GM23338 (cell line): ENCODE data around the gene FCN1.

Experiments
- CREB1 ChIP-seq: fragments of 250-450 bp; sonication (Bioruptor Pico); IDR thresholded peaks from 2 replicates; pipeline ENCODE4 v1.5.0; 2020; ENCODE audit warnings: low read depth, mild to moderate bottlenecking, moderate library complexity
- EZH2 ChIP-seq: fragments of 200-600 bp; sonication (generic); IDR thresholded peaks from one replicate; pipeline ENCODE4 v1.8.0; 2017; ENCODE audit warnings: antibody characterized with exemption, mild to moderate bottlenecking, low read depth; ENCODE audit not compliant: unreplicated experiment
- EZH2phosphoT487 ChIP-seq: fragments of 200-600 bp; sonication (generic); IDR thresholded peaks from one replicate; pipeline ENCODE4 v1.8.1; 2018; ENCODE audit warnings: antibody characterized with exemption; ENCODE audit not compliant: unreplicated experiment
- JUNB ChIP-seq: IDR thresholded peaks from one replicate; pipeline ENCODE4 v1.6.1; 2016; ENCODE audit warnings: antibody characterized with exemption; ENCODE audit not compliant: unreplicated experiment
- NANOG ChIP-seq: IDR thresholded peaks from 2 replicates; pipeline ENCODE4 v1.6.1; 2016; ENCODE audit warnings: antibody characterized with exemption, borderline replicate concordance
- POLR2AphosphoS5 ChIP-seq: IDR thresholded peaks from 2 replicates; pipeline ENCODE4 v1.6.1; 2016; ENCODE audit warnings: antibody characterized with exemption, low read depth
- STAT1 ChIP-seq: IDR thresholded peaks from one replicate; pipeline ENCODE4 v1.6.1; 2016; ENCODE audit warnings: antibody characterized with exemption; ENCODE audit not compliant: unreplicated experiment
- ZNF114 ChIP-seq: fragments of 250-450 bp; sonication (Bioruptor Pico); IDR thresholded peaks from 2 replicates; pipeline ENCODE4 v1.5.0; 2020; ENCODE audit warnings: mild to moderate bottlenecking, moderate library complexity
- ZNF331 ChIP-seq: fragments of 250-450 bp; sonication (Bioruptor Pico); IDR thresholded peaks from 2 replicates; pipeline ENCODE4 v1.5.0; 2020; ENCODE audit warnings: low read depth, mild to moderate bottlenecking, moderate library complexity
- TF ChIP-seq, protein P1 (sequence below), 2 experiments: fragments of 200-600 bp in 1 of 2; sonication (generic) in 1 of 2; conservative IDR thresholded peaks; 2 replicates each; pipeline versions ENCODE4 v1.5.1 to v1.6.1; 2016 to 2017; ENCODE audit warnings: antibody characterized with exemption in 2 of 2, low read depth in 2 of 2, mild to moderate bottlenecking in 2 of 2, moderate library complexity in 1 of 2
- TF ChIP-seq, protein P2 (sequence below): IDR thresholded peaks from 2 replicates; pipeline ENCODE4 v1.6.1; 2016; ENCODE audit warnings: antibody characterized with exemption
- TF ChIP-seq, protein P3 (sequence below): IDR thresholded peaks from one replicate; pipeline ENCODE4 v1.6.1; 2018; ENCODE audit warnings: antibody characterized with exemption; ENCODE audit not compliant: unreplicated experiment
- TF ChIP-seq, protein P4 (sequence below): fragments of 250-450 bp; sonication (Bioruptor Pico); IDR thresholded peaks from 2 replicates; pipeline ENCODE4 v1.5.0; 2020; ENCODE audit warnings: mild to moderate bottlenecking, moderate library complexity

DNA sequence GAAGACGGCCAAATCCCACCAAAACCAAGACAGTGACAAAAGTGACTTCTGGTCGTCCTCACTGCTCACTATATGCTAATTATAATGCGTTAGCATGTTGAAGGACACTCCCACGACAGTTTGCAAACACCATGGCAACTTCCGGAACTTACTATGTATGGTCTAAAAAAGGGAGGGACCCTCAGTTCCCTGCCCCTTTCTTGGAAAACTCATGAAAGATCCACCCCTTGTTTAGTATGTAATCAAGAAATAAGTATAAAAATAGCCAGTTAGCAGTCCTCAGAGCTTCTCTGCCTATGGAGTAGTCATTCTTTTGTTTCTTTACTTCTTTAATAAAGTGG, 27.6 kb downstream of the FCN1 start:
- TF ChIP-seq EZH2 (no peak), POLR2AphosphoS5 (no peak), JUNB (no peak), STAT1 (no peak), EZH2phosphoT487 (no peak), ZNF114 (CRISPR knock-in tag) (no peak), CREB1 (CRISPR knock-in tag) (no peak), NANOG (no peak), ZNF331 (CRISPR knock-in tag) (no peak)
- TF ChIP-seq, protein P1, sequence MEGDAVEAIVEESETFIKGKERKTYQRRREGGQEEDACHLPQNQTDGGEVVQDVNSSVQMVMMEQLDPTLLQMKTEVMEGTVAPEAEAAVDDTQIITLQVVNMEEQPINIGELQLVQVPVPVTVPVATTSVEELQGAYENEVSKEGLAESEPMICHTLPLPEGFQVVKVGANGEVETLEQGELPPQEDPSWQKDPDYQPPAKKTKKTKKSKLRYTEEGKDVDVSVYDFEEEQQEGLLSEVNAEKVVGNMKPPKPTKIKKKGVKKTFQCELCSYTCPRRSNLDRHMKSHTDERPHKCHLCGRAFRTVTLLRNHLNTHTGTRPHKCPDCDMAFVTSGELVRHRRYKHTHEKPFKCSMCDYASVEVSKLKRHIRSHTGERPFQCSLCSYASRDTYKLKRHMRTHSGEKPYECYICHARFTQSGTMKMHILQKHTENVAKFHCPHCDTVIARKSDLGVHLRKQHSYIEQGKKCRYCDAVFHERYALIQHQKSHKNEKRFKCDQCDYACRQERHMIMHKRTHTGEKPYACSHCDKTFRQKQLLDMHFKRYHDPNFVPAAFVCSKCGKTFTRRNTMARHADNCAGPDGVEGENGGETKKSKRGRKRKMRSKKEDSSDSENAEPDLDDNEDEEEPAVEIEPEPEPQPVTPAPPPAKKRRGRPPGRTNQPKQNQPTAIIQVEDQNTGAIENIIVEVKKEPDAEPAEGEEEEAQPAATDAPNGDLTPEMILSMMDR (conservative IDR thresholded peaks at IDR 0.05; ENCODE audit: low read depth in 2 of 2), result no peak
- TF ChIP-seq, protein P2, sequence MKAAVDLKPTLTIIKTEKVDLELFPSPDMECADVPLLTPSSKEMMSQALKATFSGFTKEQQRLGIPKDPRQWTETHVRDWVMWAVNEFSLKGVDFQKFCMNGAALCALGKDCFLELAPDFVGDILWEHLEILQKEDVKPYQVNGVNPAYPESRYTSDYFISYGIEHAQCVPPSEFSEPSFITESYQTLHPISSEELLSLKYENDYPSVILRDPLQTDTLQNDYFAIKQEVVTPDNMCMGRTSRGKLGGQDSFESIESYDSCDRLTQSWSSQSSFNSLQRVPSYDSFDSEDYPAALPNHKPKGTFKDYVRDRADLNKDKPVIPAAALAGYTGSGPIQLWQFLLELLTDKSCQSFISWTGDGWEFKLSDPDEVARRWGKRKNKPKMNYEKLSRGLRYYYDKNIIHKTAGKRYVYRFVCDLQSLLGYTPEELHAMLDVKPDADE, result no peak
- TF ChIP-seq, protein P3, sequence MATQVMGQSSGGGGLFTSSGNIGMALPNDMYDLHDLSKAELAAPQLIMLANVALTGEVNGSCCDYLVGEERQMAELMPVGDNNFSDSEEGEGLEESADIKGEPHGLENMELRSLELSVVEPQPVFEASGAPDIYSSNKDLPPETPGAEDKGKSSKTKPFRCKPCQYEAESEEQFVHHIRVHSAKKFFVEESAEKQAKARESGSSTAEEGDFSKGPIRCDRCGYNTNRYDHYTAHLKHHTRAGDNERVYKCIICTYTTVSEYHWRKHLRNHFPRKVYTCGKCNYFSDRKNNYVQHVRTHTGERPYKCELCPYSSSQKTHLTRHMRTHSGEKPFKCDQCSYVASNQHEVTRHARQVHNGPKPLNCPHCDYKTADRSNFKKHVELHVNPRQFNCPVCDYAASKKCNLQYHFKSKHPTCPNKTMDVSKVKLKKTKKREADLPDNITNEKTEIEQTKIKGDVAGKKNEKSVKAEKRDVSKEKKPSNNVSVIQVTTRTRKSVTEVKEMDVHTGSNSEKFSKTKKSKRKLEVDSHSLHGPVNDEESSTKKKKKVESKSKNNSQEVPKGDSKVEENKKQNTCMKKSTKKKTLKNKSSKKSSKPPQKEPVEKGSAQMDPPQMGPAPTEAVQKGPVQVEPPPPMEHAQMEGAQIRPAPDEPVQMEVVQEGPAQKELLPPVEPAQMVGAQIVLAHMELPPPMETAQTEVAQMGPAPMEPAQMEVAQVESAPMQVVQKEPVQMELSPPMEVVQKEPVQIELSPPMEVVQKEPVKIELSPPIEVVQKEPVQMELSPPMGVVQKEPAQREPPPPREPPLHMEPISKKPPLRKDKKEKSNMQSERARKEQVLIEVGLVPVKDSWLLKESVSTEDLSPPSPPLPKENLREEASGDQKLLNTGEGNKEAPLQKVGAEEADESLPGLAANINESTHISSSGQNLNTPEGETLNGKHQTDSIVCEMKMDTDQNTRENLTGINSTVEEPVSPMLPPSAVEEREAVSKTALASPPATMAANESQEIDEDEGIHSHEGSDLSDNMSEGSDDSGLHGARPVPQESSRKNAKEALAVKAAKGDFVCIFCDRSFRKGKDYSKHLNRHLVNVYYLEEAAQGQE, result no peak
- TF ChIP-seq, protein P4, sequence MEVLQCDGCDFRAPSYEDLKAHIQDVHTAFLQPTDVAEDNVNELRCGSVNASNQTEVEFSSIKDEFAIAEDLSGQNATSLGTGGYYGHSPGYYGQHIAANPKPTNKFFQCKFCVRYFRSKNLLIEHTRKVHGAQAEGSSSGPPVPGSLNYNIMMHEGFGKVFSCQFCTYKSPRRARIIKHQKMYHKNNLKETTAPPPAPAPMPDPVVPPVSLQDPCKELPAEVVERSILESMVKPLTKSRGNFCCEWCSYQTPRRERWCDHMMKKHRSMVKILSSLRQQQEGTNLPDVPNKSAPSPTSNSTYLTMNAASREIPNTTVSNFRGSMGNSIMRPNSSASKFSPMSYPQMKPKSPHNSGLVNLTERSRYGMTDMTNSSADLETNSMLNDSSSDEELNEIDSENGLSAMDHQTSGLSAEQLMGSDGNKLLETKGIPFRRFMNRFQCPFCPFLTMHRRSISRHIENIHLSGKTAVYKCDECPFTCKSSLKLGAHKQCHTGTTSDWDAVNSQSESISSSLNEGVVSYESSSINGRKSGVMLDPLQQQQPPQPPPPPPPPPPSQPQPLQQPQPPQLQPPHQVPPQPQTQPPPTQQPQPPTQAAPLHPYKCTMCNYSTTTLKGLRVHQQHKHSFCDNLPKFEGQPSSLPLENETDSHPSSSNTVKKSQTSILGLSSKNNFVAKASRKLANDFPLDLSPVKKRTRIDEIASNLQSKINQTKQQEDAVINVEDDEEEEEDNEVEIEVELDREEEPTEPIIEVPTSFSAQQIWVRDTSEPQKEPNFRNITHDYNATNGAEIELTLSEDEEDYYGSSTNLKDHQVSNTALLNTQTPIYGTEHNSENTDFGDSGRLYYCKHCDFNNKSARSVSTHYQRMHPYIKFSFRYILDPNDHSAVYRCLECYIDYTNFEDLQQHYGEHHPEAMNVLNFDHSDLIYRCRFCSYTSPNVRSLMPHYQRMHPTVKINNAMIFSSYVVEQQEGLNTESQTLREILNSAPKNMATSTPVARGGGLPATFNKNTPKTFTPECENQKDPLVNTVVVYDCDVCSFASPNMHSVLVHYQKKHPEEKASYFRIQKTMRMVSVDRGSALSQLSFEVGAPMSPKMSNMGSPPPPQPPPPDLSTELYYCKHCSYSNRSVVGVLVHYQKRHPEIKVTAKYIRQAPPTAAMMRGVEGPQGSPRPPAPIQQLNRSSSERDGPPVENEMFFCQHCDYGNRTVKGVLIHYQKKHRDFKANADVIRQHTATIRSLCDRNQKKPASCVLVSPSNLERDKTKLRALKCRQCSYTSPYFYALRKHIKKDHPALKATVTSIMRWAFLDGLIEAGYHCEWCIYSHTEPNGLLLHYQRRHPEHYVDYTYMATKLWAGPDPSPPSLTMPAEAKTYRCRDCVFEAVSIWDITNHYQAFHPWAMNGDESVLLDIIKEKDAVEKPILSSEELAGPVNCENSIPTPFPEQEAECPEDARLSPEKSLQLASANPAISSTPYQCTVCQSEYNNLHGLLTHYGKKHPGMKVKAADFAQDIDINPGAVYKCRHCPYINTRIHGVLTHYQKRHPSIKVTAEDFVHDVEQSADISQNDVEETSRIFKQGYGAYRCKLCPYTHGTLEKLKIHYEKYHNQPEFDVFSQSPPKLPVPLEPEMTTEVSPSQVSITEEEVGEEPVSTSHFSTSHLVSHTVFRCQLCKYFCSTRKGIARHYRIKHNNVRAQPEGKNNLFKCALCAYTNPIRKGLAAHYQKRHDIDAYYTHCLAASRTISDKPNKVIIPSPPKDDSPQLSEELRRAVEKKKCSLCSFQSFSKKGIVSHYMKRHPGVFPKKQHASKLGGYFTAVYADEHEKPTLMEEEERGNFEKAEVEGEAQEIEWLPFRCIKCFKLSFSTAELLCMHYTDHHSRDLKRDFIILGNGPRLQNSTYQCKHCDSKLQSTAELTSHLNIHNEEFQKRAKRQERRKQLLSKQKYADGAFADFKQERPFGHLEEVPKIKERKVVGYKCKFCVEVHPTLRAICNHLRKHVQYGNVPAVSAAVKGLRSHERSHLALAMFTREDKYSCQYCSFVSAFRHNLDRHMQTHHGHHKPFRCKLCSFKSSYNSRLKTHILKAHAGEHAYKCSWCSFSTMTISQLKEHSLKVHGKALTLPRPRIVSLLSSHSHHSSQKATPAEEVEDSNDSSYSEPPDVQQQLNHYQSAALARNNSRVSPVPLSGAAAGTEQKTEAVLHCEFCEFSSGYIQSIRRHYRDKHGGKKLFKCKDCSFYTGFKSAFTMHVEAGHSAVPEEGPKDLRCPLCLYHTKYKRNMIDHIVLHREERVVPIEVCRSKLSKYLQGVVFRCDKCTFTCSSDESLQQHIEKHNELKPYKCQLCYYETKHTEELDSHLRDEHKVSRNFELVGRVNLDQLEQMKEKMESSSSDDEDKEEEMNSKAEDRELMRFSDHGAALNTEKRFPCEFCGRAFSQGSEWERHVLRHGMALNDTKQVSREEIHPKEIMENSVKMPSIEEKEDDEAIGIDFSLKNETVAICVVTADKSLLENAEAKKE (CRISPR knock-in tag), result no peak
